Measurements from ENCODE around the gene CDX1.

- TF ChIP-seq POLR2AphosphoS5 (IDR thresholded peaks at IDR 0.05): no peak
- TF ChIP-seq POLR2A (IDR thresholded peaks at IDR 0.05): no peak
- no peak for TF ChIP-seq CTCF (IDR thresholded peaks at IDR 0.05)
- no peak for TF ChIP-seq EP300 (IDR thresholded peaks at IDR 0.05)
Observed at GRCh38 chr5:150147670-150148069, 18.9 kb upstream of the CDX1 start.
